B cell (primary cell): ENCODE measurements around the gene COL6A1. TPM values are rescaled to one million over a fixed set of nuclear protein-coding genes. Genes with fewer than 3 reads are reported as not detected.

Experiments
- ATAC-seq: fragments of 200-7000 bp; cut with Tn5 transposase; one replicate; pipeline ENCODE4 v1.10.0; 2021; ENCODE audit warnings: low read depth, mild to moderate bottlenecking, moderate number of reproducible peaks, moderate library complexity
- CTCF ChIA-PET: fragments of 350-600 bp; sonication (Branson Sonifier 250); formaldehyde crosslinking; loops from one replicate; lab custom pipeline; 2021; ENCODE audit warnings: antibody characterized with exemption, inconsistent platforms; lab: Charles Lee
- POLR2A ChIA-PET: fragments of 350-600 bp; sonication (Branson Sonifier 250); formaldehyde crosslinking; loops from one replicate; lab custom pipeline; 2021; ENCODE audit warnings: antibody characterized with exemption; lab: Charles Lee
- DNase-seq: peaks from one replicate; pipeline ENCODE4 v3.0.0; 2013
- H2AFZ ChIP-seq: 2 replicates; pipeline ENCODE4 v1.6.1; 2012; ENCODE audit warnings: mild to moderate bottlenecking, low read depth, low read length; ENCODE audit not compliant: insufficient read depth, poor library complexity, severe bottlenecking
- H3K27ac ChIP-seq, 2 donors: 1 replicate in 1 of 2; 2 replicates in 1 of 2; pipeline ENCODE4 v1.5.1; 2012 to 2013; ENCODE audit warnings: low read length in 2 of 2, mild to moderate bottlenecking in 2 of 2, moderate library complexity in 1 of 2
- H3K27me3 ChIP-seq, 4 experiments: fragments of 200-600 bp in 1 of 4; sonication (generic) in 1 of 4; replicated peaks in 1 of 4; 1 replicate in 2 of 4; 2 replicates in 2 of 4; pipeline versions ENCODE4 v1.6.1 to v1.7.0; 2013 to 2016; ENCODE audit warnings: low read length in 3 of 4, mild to moderate bottlenecking in 2 of 4, mixed read lengths in 1 of 4, moderate library complexity in 1 of 4; ENCODE audit not compliant: insufficient read depth in 4 of 4, control insufficient read depth in 3 of 4; ENCODE audit errors: control extremely low read depth in 1 of 4
- H3K36me3 ChIP-seq, 2 experiments: replicated peaks in 1 of 2; 1 replicate in 1 of 2; 2 replicates in 1 of 2; pipeline versions ENCODE4 v1.6.1 to v1.7.1; 2013; ENCODE audit warnings: low read length in 1 of 2; ENCODE audit not compliant: insufficient read depth in 2 of 2, control insufficient read depth in 1 of 2; ENCODE audit errors: control extremely low read depth in 1 of 2, extremely low read depth in 1 of 2
- H3K4me1 ChIP-seq, 2 donors: fragments of 200-600 bp in 1 of 2; sonication (generic) in 1 of 2; 1 replicate in 1 of 2; 2 replicates in 1 of 2; pipeline versions ENCODE4 v1.5.1 to v1.6.1; 2013 to 2017; ENCODE audit warnings: low read length in 2 of 2; ENCODE audit not compliant: control insufficient read depth in 2 of 2, insufficient read depth in 2 of 2
- H3K4me2 ChIP-seq: replicated peaks from 2 replicates; pipeline ENCODE3; 2012; ENCODE audit warnings: mild to moderate bottlenecking, low read depth, low read length; ENCODE audit not compliant: poor library complexity, severe bottlenecking
- H3K4me3 ChIP-seq, 5 experiments: fragments of 200-600 bp in 1 of 5; sonication (generic) in 1 of 5; 1 replicate in 3 of 5; 2 replicates in 2 of 5; pipeline versions ENCODE4 v1.5.1 to v1.7.0; 2011 to 2016; ENCODE audit warnings: low read length in 4 of 5, mild to moderate bottlenecking in 4 of 5, low read depth in 2 of 5, control low read depth in 1 of 5, moderate library complexity in 1 of 5; ENCODE audit not compliant: insufficient read depth in 1 of 5; ENCODE audit errors: control extremely low read depth in 1 of 5, extremely low read depth in 1 of 5
- H3K79me2 ChIP-seq: fragments of 200-600 bp; sonication (generic); one replicate; pipeline ENCODE4 v1.6.0; 2016; ENCODE audit warnings: low read length; ENCODE audit not compliant: control insufficient read depth, insufficient read depth
- H3K9ac ChIP-seq: fragments of 200-600 bp; sonication (generic); 2 replicates; pipeline ENCODE4 v1.6.1; 2017; ENCODE audit warnings: mild to moderate bottlenecking, low read length, moderate library complexity
- H3K9me3 ChIP-seq, 3 donors: one replicate each; pipeline versions ENCODE4 v1.6.1 to v1.7.1; 2013; ENCODE audit warnings: low read length in 2 of 3; ENCODE audit not compliant: control insufficient read depth in 2 of 3, insufficient read depth in 1 of 3; ENCODE audit errors: control extremely low read depth in 1 of 3
- H4K20me1 ChIP-seq: 2 replicates; pipeline ENCODE4 v1.6.0; 2012; ENCODE audit warnings: mild to moderate bottlenecking, low read length; ENCODE audit not compliant: insufficient read depth, control insufficient read depth, poor library complexity, severe bottlenecking
- H3K27ac Mint-ChIP-seq: one replicate; pipeline ENCODE4 v1.8.0; 2021; ENCODE audit warnings: mixed read lengths
- H3K27me3 Mint-ChIP-seq: one replicate; pipeline ENCODE4 v1.8.0; 2021; ENCODE audit warnings: mixed read lengths
- H3K4me1 Mint-ChIP-seq: one replicate; pipeline ENCODE4 v1.8.0; 2021; ENCODE audit warnings: mixed read lengths
- H3K4me3 Mint-ChIP-seq: one replicate; pipeline ENCODE4 v1.8.0; 2021; ENCODE audit warnings: mixed read lengths
- H3K9me3 Mint-ChIP-seq: one replicate; pipeline ENCODE4 v1.8.0; 2022; ENCODE audit warnings: mixed read lengths; ENCODE audit not compliant: insufficient read depth
- CTCF ChIP-seq: fragments of 200-600 bp; IDR thresholded peaks from one replicate; pipeline ENCODE4 v1.8.0; 2022; ENCODE audit warnings: antibody characterized with exemption, mild to moderate bottlenecking
- EZH2 ChIP-seq: IDR thresholded peaks from 2 replicates; pipeline ENCODE4 v1.6.1; 2012; ENCODE audit warnings: borderline replicate concordance, low read depth, mild to moderate bottlenecking, moderate library complexity, low read length; ENCODE audit not compliant: insufficient read depth, poor library complexity, severe bottlenecking
- WGBS: methylation state at CpG from one replicate; pipeline ENCODE4 v1.1.5; 2013; ENCODE audit warnings: missing lambda C conversion rate; ENCODE audit not compliant: insufficient coverage; 5-methylcytosine and 5-hydroxymethylcytosine counted together
- intact Hi-C: fragments of 100-400 bp; cut with micrococcal nuclease; formaldehyde crosslinking; loops from one replicate; pipeline ENCODE4 v1.10.0; 2022
- polyA plus RNA-seq: library from polyadenylated mRNA; depleted of rRNA; stranded (reverse); fragments of >200 nt; gene quantifications from 2 replicates; pipeline ENCODE4 v1.2.3, GENCODE V29; 2012
- total RNA-seq, 2 donors: library from RNA; stranded (reverse); fragments of 120-200 nt in 1 of 2; gene quantifications; 1 replicate in 1 of 2; 2 replicates in 1 of 2; pipeline versions ENCODE4 v1.2.3 to v1.2.4, GENCODE V29; 2013 to 2022

The COL6A1 gene
- total and polyA plus RNA-seq, 2 donors (not counting 1 experiment from before 2014, with no cell fraction given): 0.39 to 0.67 TPM

- no peak overlapping the region for H3K4me2 ChIP-seq
- H3K4me1 ChIP-seq: no peaks in the 10 kb centered on the region
- no peaks in the 10 kb centered on the region for H3K27me3 ChIP-seq
- no peak overlapping the region for H3K27ac ChIP-seq
- H3K27me3 Mint-ChIP-seq: no peaks in the 10 kb centered on the region
- H3K79me2 ChIP-seq: no peaks in the 10 kb centered on the region
- DNase-seq (no peak), ATAC-seq (no peak)
- H3K4me3 Mint-ChIP-seq: no peak overlapping the region
- H3K9ac ChIP-seq: no peak overlapping the region
- no peaks in the 10 kb centered on the region for H3K4me1 Mint-ChIP-seq
- H3K9me3 ChIP-seq: peaks cover 0 to 31% (median 0%) of the 10 kb centered on the region in 3 donors
- no peaks in the 10 kb centered on the region for H3K36me3 ChIP-seq
- intact Hi-C loops: no loop called here
- POLR2A ChIA-PET: no interaction called here
- CTCF ChIA-PET: no interaction called here
- no peak overlapping the region for H2AFZ ChIP-seq
- H3K9me3 Mint-ChIP-seq: peaks cover 4% of the 10 kb centered on the region
- no peak for TF ChIP-seq CTCF
- no peak for TF ChIP-seq EZH2
- 91% methylated on average over 33 of the region's 33 CpGs for WGBS
- no peak overlapping the region for H3K27ac Mint-ChIP-seq
- no peaks in the 10 kb centered on the region for H4K20me1 ChIP-seq
- H3K4me3 ChIP-seq: no peak overlapping the region
These were observed 68.5 kb downstream of the COL6A1 start for GRCh38 chr21:46049890-46050667.

DNA sequence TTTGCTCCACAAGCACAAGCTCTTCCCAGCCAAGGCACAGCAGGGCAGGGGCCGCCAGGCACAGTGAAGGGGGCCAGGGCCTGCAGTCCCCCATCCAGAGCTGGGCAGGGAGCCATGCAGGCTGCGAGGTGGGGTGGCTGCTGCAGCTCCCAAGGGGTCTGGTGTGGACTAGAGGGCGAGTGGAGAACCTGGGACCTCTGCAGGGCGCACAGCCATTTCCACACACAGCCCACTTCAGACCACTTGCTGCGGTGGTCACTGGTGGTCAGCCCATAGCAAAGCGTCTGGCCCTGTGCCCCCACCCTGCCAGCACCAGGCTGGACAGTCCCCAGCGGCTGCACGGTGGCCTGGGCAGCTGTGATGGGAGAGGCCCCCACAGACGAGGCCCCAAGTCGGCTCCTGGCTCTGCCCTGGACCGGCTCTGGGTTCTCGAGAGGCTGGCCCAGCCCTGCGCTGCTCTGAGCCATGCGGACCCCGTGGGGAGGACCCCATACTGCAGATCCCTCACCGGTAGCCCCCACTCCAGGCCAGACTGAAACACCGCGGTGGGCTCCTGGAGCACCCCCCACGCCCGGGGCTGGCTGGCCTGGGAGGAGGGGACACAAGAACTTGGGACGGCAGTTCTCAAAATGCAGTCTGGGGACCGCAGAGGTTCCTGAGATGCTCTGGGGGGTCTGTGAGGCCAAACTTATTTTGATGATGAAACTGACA, 69.3 kb downstream of the COL6A1 start:
- CTCF ChIA-PET: no interaction called here
- H3K27ac Mint-ChIP-seq: no peak overlapping the region
- intact Hi-C loops: no loop called here
- Histone ChIP-seq H4K20me1 (no peaks in the 10 kb centered on the region), H3K4me3 (no peak overlapping the region), H2AFZ (no peak overlapping the region), H3K9ac (no peak overlapping the region), H3K4me1 (no peaks in the 10 kb centered on the region), H3K79me2 (no peaks in the 10 kb centered on the region), H3K36me3 (no peaks in the 10 kb centered on the region), H3K4me2 (no peak overlapping the region), H3K27me3 (no peaks in the 10 kb centered on the region), H3K9me3 (peaks cover 0 to 31% (median 0%) of the 10 kb centered on the region in 3 donors), H3K27ac (no peak overlapping the region)
- DNase-seq: no peak
- no peaks in the 10 kb centered on the region for H3K4me1 Mint-ChIP-seq
- TF ChIP-seq EZH2 (no peak), CTCF (no peak)
- ATAC-seq: no peak
- no peaks in the 10 kb centered on the region for H3K27me3 Mint-ChIP-seq
- POLR2A ChIA-PET: no interaction called here
- peaks cover 4% of the 10 kb centered on the region for H3K9me3 Mint-ChIP-seq
- WGBS: 91% methylated on average over 20 of the region's 22 CpGs
- no peak overlapping the region for H3K4me3 Mint-ChIP-seq
